Glutamatergic neuron (in vitro differentiated cells): ENCODE results near the gene KIF21A. TPM values are rescaled to one million over a fixed set of nuclear protein-coding genes. Genes with fewer than 3 reads are reported as not detected.
A peak's percentile ranks its signal among the peaks of the same experiment; 100 is the strongest.

Experiments used
- DNase-seq: peaks from one replicate; pipeline ENCODE4 v3.0.0; 2022
- H3K27ac Mint-ChIP-seq: one replicate; pipeline ENCODE4 v1.8.0; 2020; ENCODE audit warnings: mild to moderate bottlenecking, mixed read lengths, inconsistent platforms; ENCODE audit not compliant: unreplicated experiment
- H3K27me3 Mint-ChIP-seq: one replicate; pipeline ENCODE4 v1.8.0; 2020; ENCODE audit warnings: mild to moderate bottlenecking, moderate library complexity, mixed read lengths, inconsistent platforms; ENCODE audit not compliant: unreplicated experiment
- H3K36me3 Mint-ChIP-seq: one replicate; pipeline ENCODE4 v1.8.0; 2020; ENCODE audit warnings: mild to moderate bottlenecking, mixed read lengths, inconsistent platforms; ENCODE audit not compliant: unreplicated experiment
- H3K4me1 Mint-ChIP-seq: one replicate; pipeline ENCODE4 v1.8.0; 2020; ENCODE audit warnings: mild to moderate bottlenecking, low read depth, mixed read lengths, inconsistent platforms; ENCODE audit not compliant: unreplicated experiment
- H3K4me3 Mint-ChIP-seq: one replicate; pipeline ENCODE4 v1.8.0; 2020; ENCODE audit warnings: mild to moderate bottlenecking, mixed read lengths, inconsistent platforms; ENCODE audit not compliant: unreplicated experiment
- H3K9me3 Mint-ChIP-seq: one replicate; pipeline ENCODE4 v1.8.0; 2020; ENCODE audit warnings: mild to moderate bottlenecking, moderate library complexity, mixed read lengths, inconsistent platforms; ENCODE audit not compliant: unreplicated experiment
- CTCF ChIP-seq: fragments of 200-600 bp; sonication (generic); IDR thresholded peaks from one replicate; pipeline ENCODE4 v1.5.0; 2021; ENCODE audit not compliant: partially characterized antibody, unreplicated experiment
- total RNA-seq: library from RNA; stranded (reverse); fragmentation: NEBNext Ultra II Directional; extraction: Animal tissue kit (Norgen Biotek cat#: 25700); gene quantifications from one replicate; pipeline ENCODE4 v1.2.1, GENCODE V29; 2021; ENCODE audit not compliant: unreplicated experiment

Gene KIF21A
- total RNA-seq, 1 donor from 2014 or later: 93.1 TPM

GRCh38 chr12:39442831-39443080 is 164 bp downstream of the KIF21A start:
- Mint-ChIP-seq H3K4me1 (peaks cover 19% of the 10 kb centered on the region), H3K27me3 (peaks cover 9% of the 10 kb centered on the region), H3K4me3 (peak overlapping the region; percentile 99), H3K9me3 (peaks cover 12% of the 10 kb centered on the region), H3K27ac (peak overlapping the region; percentile 100), H3K36me3 (peaks cover 4% of the 10 kb centered on the region)
- DNase-seq: no peak
- no peak for TF ChIP-seq CTCF

- Mint-ChIP-seq H3K4me3 (peak overlapping the region; percentile 99), H3K4me1 (peaks cover 19% of the 10 kb centered on the region), H3K9me3 (peaks cover 12% of the 10 kb centered on the region), H3K27ac (peak overlapping the region; percentile 100), H3K36me3 (peaks cover 4% of the 10 kb centered on the region), H3K27me3 (peaks cover 9% of the 10 kb centered on the region)
- TF ChIP-seq CTCF: no peak
- DNase-seq: peak; percentile 81
Observed at GRCh38 chr12:39441963-39442830, 723 bp downstream of the KIF21A start.

GRCh38 chr12:39441189-39441962 is 1.5 kb downstream of the KIF21A start:
- TF ChIP-seq CTCF: no peak
- H3K27me3 Mint-ChIP-seq: peaks cover 9% of the 10 kb centered on the region
- H3K27ac Mint-ChIP-seq: peak overlapping the region; percentile 100
- H3K9me3 Mint-ChIP-seq: peaks cover 12% of the 10 kb centered on the region
- H3K4me3 Mint-ChIP-seq: peak overlapping the region; percentile 99
- DNase-seq: no peak
- H3K36me3 Mint-ChIP-seq: peaks cover 4% of the 10 kb centered on the region
- H3K4me1 Mint-ChIP-seq: peaks cover 21% of the 10 kb centered on the region

GRCh38 chr12:39440781-39441180 is 2.1 kb downstream of the KIF21A start:
- no peak for DNase-seq

More at GRCh38 chr12:39440781-39441180, 2.1 kb downstream of the KIF21A start:
- Mint-ChIP-seq H3K36me3 (peaks cover 4% of the 10 kb centered on the region), H3K4me3 (peak overlapping the region; percentile 99), H3K27ac (peak overlapping the region; percentile 28), H3K27me3 (peaks cover 9% of the 10 kb centered on the region), H3K4me1 (peaks cover 21% of the 10 kb centered on the region), H3K9me3 (peaks cover 12% of the 10 kb centered on the region)
- TF ChIP-seq CTCF: no peak
